Measurements from ENCODE around the gene GSTM4. TPM values are rescaled to one million over a fixed set of nuclear protein-coding genes. Genes with fewer than 3 reads are reported as not detected.

Gene GSTM4
- total RNA-seq (2022) (12.6 and 13.6 TPM in 2 replicates), Bru-seq, nascent RNA (percentile 34 among the genes with signal in this experiment), BruChase-seq, experiment 1, labeled RNA remaining after a 6-hour chase (percentile 49 among the genes with signal in this experiment), BruChase-seq, experiment 2, labeled RNA remaining after a 2-hour chase (percentile 37 among the genes with signal in this experiment)
- long read RNA-seq, transcript GSTM4-204 (8 exons, 1,412 nt): major isoform, 15 of 21 reads
- long read RNA-seq, partial matches to known transcripts: 1 of 21 reads
- long read RNA-seq, other reads (novel, unspliced or antisense): 5 of 21 reads

- H3K4me3 Mint-ChIP-seq (ENCODE audit: low read depth, unreplicated experiment): peak within 1 kb of the TSS; percentile 86
- peaks cover 25% of the 10 kb centered on the region for H3K36me3 Mint-ChIP-seq (ENCODE audit: insufficient read depth, unreplicated experiment)
- intact Hi-C loops (cut with micrococcal nuclease; ENCODE audit: unreplicated experiment): no loop called here
- peak; percentile 65 for DNase-seq
- BruUV-seq (replicated peaks): no TSS peak
- CTCF ChIA-PET: interaction anchor here (0.6 to 1.6 kb wide), 4 partner anchors 10 to 16 kb away, joined by 3 to 7 read pairs (median 5); no protein-coding TSS in a partner anchor
- H3K27me3 Mint-ChIP-seq (ENCODE audit: unreplicated experiment): no peaks in the 10 kb centered on the region
- no peaks in the 10 kb centered on the region for H3K9me3 Mint-ChIP-seq (ENCODE audit: low read depth, unreplicated experiment)
- TF ChIP-seq CTCF (IDR thresholded peaks at IDR 0.05; ENCODE audit: unreplicated experiment): no peak
- H3K27ac Mint-ChIP-seq (ENCODE audit: unreplicated experiment): no peak within 1 kb of the TSS
- H3K4me1 Mint-ChIP-seq (ENCODE audit: low read depth, unreplicated experiment): peaks cover 36% of the 10 kb centered on the region
These were observed at the start of gene GSTM4 for GRCh38 chr1:109655615-109656519. Gene GSTM4, plus strand, starts transcription at chr1:109656099. Its CDS starts 291 bp downstream, at chr1:109656390.

- CTCF ChIA-PET: no interaction called here
- no peak for DNase-seq
- H3K4me3 Mint-ChIP-seq (ENCODE audit: low read depth, unreplicated experiment): no peak overlapping the region
- peaks cover 8% of the 10 kb centered on the region for H3K4me1 Mint-ChIP-seq (ENCODE audit: low read depth, unreplicated experiment)
- no peak overlapping the region for H3K27ac Mint-ChIP-seq (ENCODE audit: unreplicated experiment)
- no peaks in the 10 kb centered on the region for H3K36me3 Mint-ChIP-seq (ENCODE audit: insufficient read depth, unreplicated experiment)
- BruUV-seq (replicated peaks): no TSS peak
- H3K27me3 Mint-ChIP-seq (ENCODE audit: unreplicated experiment): no peaks in the 10 kb centered on the region
- H3K9me3 Mint-ChIP-seq (ENCODE audit: low read depth, unreplicated experiment): no peaks in the 10 kb centered on the region
- intact Hi-C loops (cut with micrococcal nuclease; ENCODE audit: unreplicated experiment): no loop called here
- TF ChIP-seq CTCF (IDR thresholded peaks at IDR 0.05; ENCODE audit: unreplicated experiment): no peak
These were observed 46.0 kb upstream of the GSTM4 start for GRCh38 chr1:109609881-109610280.

GRCh38 chr1:109610609-109611307 lies 45.1 kb upstream of the GSTM4 start:
- Mint-ChIP-seq H3K4me1 (ENCODE audit: low read depth, unreplicated experiment) (peaks cover 8% of the 10 kb centered on the region), H3K27me3 (ENCODE audit: unreplicated experiment) (no peaks in the 10 kb centered on the region)
- no peak for DNase-seq

More at GRCh38 chr1:109610609-109611307, 45.1 kb upstream of the GSTM4 start:
- intact Hi-C loops (cut with micrococcal nuclease; ENCODE audit: unreplicated experiment): no loop called here
- no peak overlapping the region for H3K4me3 Mint-ChIP-seq (ENCODE audit: low read depth, unreplicated experiment)
- no peaks in the 10 kb centered on the region for H3K9me3 Mint-ChIP-seq (ENCODE audit: low read depth, unreplicated experiment)
- no peaks in the 10 kb centered on the region for H3K36me3 Mint-ChIP-seq (ENCODE audit: insufficient read depth, unreplicated experiment)
- no peak overlapping the region for H3K27ac Mint-ChIP-seq (ENCODE audit: unreplicated experiment)
- no TSS peak for BruUV-seq (replicated peaks)
- CTCF ChIA-PET: interaction anchor here (0.7 kb wide), 2 partner anchors 337 to 688 kb away, joined by 3 read pairs; no protein-coding TSS in a partner anchor
- TF ChIP-seq CTCF (IDR thresholded peaks at IDR 0.05; ENCODE audit: unreplicated experiment): no peak

Measured in Calu3 (cell line).